H1 (cell line): ENCODE data around the gene MATN1.

Source experiments
- BCL11A ChIP-seq, 2 experiments: IDR thresholded peaks; one replicate each; pipeline ENCODE4 v1.6.1; 2011; ENCODE audit warnings: low read depth in 2 of 2, low read length in 2 of 2, mild to moderate bottlenecking in 2 of 2
- BRCA1 ChIP-seq: IDR thresholded peaks from 2 replicates; pipeline ENCODE4 v1.6.1; 2012; ENCODE audit warnings: low read depth, low read length, improper control_type of control experiment
- CBX5 ChIP-seq: fragments of 300-800, 300-1000 bp; sonication (generic); IDR thresholded peaks from 2 replicates; pipeline ENCODE4 v1.7.1; 2016; ENCODE audit warnings: antibody characterized with exemption, low read length, low read depth
- CTCF ChIP-seq, 3 experiments: IDR thresholded peaks; 1 replicate in 2 of 3; 2 replicates in 1 of 3; pipeline versions ENCODE4 v1.5.1 to v1.6.1; 2011; ENCODE audit warnings: low read length in 3 of 3, mild to moderate bottlenecking in 3 of 3, inconsistent platforms in 2 of 3, low read depth in 1 of 3, moderate library complexity in 1 of 3; ENCODE audit not compliant: insufficient read depth in 1 of 3; ENCODE audit errors: control extremely low read depth in 1 of 3
- EZH2 ChIP-seq: fragments of 200-600 bp; sonication (generic); IDR thresholded peaks from 2 replicates; pipeline ENCODE4 v1.7.1; 2012; ENCODE audit warnings: low read depth, mild to moderate bottlenecking, moderate library complexity, low read length, inconsistent platforms; ENCODE audit not compliant: severe bottlenecking
- GABPA ChIP-seq: IDR thresholded peaks from 2 replicates; pipeline ENCODE4 v1.6.1; 2011; ENCODE audit warnings: mild to moderate bottlenecking, low read length, moderate library complexity, borderline replicate concordance; ENCODE audit not compliant: insufficient read depth
- KDM1A ChIP-seq: fragments of 200-600, 300-600 bp; sonication (generic); IDR thresholded peaks from 2 replicates; pipeline ENCODE4 v1.7.1; 2016; ENCODE audit warnings: mild to moderate bottlenecking, low read length, borderline replicate concordance
- KDM5A ChIP-seq: fragments of 200-600 bp; IDR thresholded peaks from 2 replicates; pipeline ENCODE4 v1.7.1; 2012; ENCODE audit warnings: mild to moderate bottlenecking, low read length, inconsistent platforms, mixed read lengths
- MAFK ChIP-seq: IDR thresholded peaks from 2 replicates; pipeline ENCODE4 v1.6.1; 2012; ENCODE audit warnings: low read depth, mild to moderate bottlenecking, improper control_type of control experiment, low read length
- PHF8 ChIP-seq: fragments of 200-600 bp; sonication (generic); conservative IDR thresholded peaks from 2 replicates; pipeline ENCODE4 v1.7.1; 2012; ENCODE audit warnings: low read depth, mild to moderate bottlenecking, inconsistent platforms, low read length, moderate library complexity
- RFX5 ChIP-seq: IDR thresholded peaks from 2 replicates; pipeline ENCODE4 v1.6.1; 2011; ENCODE audit warnings: low read depth, low read length, improper control_type of control experiment, borderline replicate concordance
- SP2 ChIP-seq: IDR thresholded peaks from 2 replicates; pipeline ENCODE4 v1.6.1; 2012; ENCODE audit warnings: mild to moderate bottlenecking, low read length, inconsistent platforms
- TF ChIP-seq, protein P1 (sequence below): IDR thresholded peaks from 2 replicates; pipeline ENCODE4 v1.6.1; 2011; ENCODE audit warnings: low read length, improper control_type of control experiment

DNA sequence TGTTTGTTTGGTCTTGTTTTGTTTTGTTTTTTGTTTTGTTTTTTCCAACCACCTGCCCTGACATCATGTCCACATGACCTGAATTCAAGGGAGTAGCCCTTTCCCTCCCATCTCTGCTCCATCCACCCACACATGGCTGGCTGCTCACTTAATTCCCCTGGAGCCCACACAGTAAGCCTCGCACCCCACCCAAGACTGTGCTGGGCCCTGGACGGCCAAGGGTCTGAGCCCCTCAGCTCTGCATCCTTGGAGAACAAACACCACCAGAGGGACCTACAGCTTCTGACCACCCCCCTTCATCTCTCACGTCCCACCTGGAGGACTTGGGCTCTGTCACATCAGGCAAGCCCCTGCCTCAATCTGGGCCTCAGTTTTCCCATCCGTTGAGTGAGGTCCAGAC, 39.1 kb downstream of the MATN1 start:
- TF ChIP-seq SP2 (no peak), KDM1A (no peak), MAFK (no peak), RFX5 (no peak), CTCF (IDR thresholded peaks at IDR 0.05; ENCODE audit: control extremely low read depth in 1 of 3, insufficient read depth in 1 of 3, low read depth in 1 of 3, low read length in 3 of 3) (no peak), KDM5A (no peak), PHF8 (no peak), GABPA (no peak), BRCA1 (no peak), BCL11A (IDR thresholded peaks at IDR 0.05; ENCODE audit: low read depth in 2 of 2, low read length in 2 of 2) (no peak), EZH2 (no peak), CBX5 (no peak)
- TF ChIP-seq, protein P1, sequence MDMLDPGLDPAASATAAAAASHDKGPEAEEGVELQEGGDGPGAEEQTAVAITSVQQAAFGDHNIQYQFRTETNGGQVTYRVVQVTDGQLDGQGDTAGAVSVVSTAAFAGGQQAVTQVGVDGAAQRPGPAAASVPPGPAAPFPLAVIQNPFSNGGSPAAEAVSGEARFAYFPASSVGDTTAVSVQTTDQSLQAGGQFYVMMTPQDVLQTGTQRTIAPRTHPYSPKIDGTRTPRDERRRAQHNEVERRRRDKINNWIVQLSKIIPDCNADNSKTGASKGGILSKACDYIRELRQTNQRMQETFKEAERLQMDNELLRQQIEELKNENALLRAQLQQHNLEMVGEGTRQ: no peak
